ENCODE results near the gene EIF1AX. TPM values are rescaled to one million over a fixed set of nuclear protein-coding genes. Genes with fewer than 3 reads are reported as not detected.

The EIF1AX gene
- total and polyA plus RNA-seq, 9 of the 15 experiments (the other 6 are each of a cell fraction or from before 2014, with no cell fraction given) = 54.2 to 178 (median 73.5) TPM

DNA sequence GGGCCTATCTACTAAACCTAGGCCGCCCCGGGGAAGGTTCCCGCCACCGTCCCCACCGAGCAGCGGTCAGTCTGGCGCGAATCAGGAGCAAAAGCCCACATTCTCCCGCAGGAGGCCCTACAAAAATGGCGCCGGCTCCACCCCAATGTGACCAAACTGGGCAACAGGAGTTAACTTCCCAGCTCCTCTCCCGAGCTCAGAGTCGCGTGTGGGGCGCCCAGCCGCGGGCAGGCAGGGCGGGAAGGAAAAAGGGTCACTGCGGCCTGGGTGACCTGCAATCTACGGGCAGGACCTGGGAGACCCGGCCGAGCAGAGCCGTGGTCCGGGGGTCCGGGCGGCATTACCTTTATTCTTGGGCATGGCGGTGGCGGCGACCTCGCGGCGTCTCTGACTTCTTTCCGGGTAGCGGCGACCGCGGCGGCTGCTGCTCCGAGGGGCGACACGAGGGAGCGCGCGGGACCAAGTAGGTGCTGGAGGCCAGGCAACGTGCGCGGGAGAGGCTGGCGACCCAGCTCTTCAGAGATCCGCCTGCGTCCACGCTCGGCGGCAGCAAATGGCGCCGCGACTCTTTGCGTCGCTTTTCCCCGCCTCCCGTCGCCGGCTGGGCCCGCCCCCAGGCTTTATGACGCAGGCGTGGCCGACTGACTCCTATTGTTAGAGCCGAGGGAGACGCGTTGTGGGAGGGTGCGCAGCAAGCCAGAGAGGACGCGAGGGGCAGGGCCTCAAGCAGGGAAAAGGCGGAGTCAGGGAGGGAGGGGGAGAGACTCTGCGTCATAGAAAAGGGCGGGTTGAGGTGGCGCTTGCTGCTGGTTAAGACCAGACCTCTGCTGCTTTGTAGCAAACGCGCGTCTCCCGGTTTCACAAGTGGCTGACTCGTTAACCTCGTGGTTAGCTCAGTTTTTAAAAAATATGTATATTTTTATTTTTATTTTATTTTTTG lies at the start of gene EIF1AX (continued):
- TF ChIP-seq, protein P1, sequence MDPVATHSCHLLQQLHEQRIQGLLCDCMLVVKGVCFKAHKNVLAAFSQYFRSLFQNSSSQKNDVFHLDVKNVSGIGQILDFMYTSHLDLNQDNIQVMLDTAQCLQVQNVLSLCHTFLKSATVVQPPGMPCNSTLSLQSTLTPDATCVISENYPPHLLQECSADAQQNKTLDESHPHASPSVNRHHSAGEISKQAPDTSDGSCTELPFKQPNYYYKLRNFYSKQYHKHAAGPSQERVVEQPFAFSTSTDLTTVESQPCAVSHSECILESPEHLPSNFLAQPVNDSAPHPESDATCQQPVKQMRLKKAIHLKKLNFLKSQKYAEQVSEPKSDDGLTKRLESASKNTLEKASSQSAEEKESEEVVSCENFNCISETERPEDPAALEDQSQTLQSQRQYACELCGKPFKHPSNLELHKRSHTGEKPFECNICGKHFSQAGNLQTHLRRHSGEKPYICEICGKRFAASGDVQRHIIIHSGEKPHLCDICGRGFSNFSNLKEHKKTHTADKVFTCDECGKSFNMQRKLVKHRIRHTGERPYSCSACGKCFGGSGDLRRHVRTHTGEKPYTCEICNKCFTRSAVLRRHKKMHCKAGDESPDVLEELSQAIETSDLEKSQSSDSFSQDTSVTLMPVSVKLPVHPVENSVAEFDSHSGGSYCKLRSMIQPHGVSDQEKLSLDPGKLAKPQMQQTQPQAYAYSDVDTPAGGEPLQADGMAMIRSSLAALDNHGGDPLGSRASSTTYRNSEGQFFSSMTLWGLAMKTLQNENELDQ (CRISPR knock-in tag; IDR thresholded peaks at IDR 0.05; ENCODE audit: borderline replicate concordance) = no peak
- TF ChIP-seq ZNF551 (CRISPR knock-in tag; IDR thresholded peaks at IDR 0.05) (no peak), LARP7 (IDR thresholded peaks at IDR 0.05) (no peak), DMBX1 (CRISPR knock-in tag; IDR thresholded peaks at IDR 0.05; ENCODE audit: borderline replicate concordance) (no peak), RBM22 (IDR thresholded peaks at IDR 0.05; ENCODE audit: low read depth, low read length, poor library complexity, severe bottlenecking) (peak; percentile 36), GABPB1 (CRISPR knock-in tag; IDR thresholded peaks at IDR 0.05) (peak; percentile 45), CCNT2 (IDR thresholded peaks at IDR 0.05; ENCODE audit: borderline replicate concordance, extremely low read depth, insufficient read length, low read depth, low read length) (peak; percentile 9), ILF3 (IDR thresholded peaks at IDR 0.05; ENCODE audit: borderline replicate concordance) (no peak), ZNF668 (CRISPR knock-in tag; IDR thresholded peaks at IDR 0.05) (no peak), ZFX (CRISPR knock-in tag; IDR thresholded peaks at IDR 0.05) (peak; percentile 67), ESRRB (CRISPR knock-in tag; IDR thresholded peaks at IDR 0.05; ENCODE audit: borderline replicate concordance) (no peak), EP300 (IDR thresholded peaks at IDR 0.05; ENCODE audit: low read length) (no peak), ZNF146 (CRISPR knock-in tag; IDR thresholded peaks at IDR 0.05; ENCODE audit: unreplicated experiment) (no peak), CHD1 (IDR thresholded peaks at IDR 0.05; ENCODE audit: low read length) (no peak), LCOR (CRISPR knock-in tag; IDR thresholded peaks at IDR 0.05) (no peak), SRSF3 (IDR thresholded peaks at IDR 0.05; ENCODE audit: insufficient read depth, low read length) (no peak), DLX4 (CRISPR knock-in tag; IDR thresholded peaks at IDR 0.05) (no peak), C11orf30 (IDR thresholded peaks at IDR 0.05; ENCODE audit: low read depth) (peak; percentile 25; the same call in 1 of the 2 replicates), RNF2 (IDR thresholded peaks at IDR 0.05) (no peak), ZEB2 (IDR thresholded peaks at IDR 0.05) (no peak), RBBP5 (IDR thresholded peaks at IDR 0.05; ENCODE audit: borderline replicate concordance, insufficient read depth, low read length, poor library complexity, severe bottlenecking) (peak; percentile 80), ZNF696 (CRISPR knock-in tag; conservative IDR thresholded peaks at IDR 0.05) (no peak)
- TF ChIP-seq, protein P2, sequence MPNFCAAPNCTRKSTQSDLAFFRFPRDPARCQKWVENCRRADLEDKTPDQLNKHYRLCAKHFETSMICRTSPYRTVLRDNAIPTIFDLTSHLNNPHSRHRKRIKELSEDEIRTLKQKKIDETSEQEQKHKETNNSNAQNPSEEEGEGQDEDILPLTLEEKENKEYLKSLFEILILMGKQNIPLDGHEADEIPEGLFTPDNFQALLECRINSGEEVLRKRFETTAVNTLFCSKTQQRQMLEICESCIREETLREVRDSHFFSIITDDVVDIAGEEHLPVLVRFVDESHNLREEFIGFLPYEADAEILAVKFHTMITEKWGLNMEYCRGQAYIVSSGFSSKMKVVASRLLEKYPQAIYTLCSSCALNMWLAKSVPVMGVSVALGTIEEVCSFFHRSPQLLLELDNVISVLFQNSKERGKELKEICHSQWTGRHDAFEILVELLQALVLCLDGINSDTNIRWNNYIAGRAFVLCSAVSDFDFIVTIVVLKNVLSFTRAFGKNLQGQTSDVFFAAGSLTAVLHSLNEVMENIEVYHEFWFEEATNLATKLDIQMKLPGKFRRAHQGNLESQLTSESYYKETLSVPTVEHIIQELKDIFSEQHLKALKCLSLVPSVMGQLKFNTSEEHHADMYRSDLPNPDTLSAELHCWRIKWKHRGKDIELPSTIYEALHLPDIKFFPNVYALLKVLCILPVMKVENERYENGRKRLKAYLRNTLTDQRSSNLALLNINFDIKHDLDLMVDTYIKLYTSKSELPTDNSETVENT (CRISPR knock-in tag; IDR thresholded peaks at IDR 0.05) = 0 out of 2 replicates have a peak, but pooled peaks have one; percentile 4
